NCI-H2029 (cell line): Measurements from ENCODE around the gene CWC27.
"Not testable (repeated sequence)": the region's sequence is repeated elsewhere in the genome, so short reads cannot be mapped to it uniquely, and the experiment has no call there.

Experiments
- DNase-seq: peaks from one replicate; lab custom pipeline; 2025; lab: John Stamatoyannopoulos, UW

The CWC27 gene

DNA sequence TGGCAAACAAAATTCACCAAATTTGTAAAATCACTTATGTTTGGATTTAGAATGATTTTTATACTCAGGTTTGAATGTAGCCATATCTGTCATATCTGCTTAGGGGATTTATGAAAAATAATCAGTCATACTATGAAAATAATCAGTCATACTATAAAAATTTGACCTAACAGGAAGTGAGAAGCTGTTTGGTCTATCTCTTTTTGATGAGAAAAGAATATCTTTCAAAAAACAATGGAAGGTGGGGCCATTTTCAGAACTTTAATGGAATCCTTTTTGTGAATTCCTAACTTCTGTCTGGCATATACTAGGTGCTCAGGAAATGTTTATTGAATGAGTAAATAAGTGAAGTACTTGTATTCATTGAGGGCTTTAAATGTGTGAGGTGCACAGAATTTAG lies 70.1 kb downstream of the CWC27 start:
- DNase-seq = no peak

DNA sequence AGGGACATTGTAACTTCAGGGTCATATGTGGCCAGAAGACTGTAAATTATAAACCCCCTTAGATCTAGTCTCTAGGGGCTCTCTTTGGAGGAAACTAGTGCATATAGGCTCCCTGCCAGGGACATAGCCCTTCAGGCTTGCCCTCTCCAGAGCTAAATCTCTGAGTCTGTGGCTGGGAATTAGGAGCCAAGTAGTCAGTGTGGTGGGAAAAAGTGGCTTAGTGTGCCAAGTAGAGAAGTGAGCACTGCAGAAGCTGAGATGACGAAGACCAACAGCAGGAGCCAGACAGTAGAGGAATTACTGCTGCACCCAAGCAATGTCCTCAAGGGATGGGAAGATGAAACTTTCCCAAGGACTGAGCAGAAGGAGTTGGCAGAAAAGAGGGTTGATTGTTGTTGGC lies 71.2 kb downstream of the CWC27 start:
- DNase-seq = no peak

DNA sequence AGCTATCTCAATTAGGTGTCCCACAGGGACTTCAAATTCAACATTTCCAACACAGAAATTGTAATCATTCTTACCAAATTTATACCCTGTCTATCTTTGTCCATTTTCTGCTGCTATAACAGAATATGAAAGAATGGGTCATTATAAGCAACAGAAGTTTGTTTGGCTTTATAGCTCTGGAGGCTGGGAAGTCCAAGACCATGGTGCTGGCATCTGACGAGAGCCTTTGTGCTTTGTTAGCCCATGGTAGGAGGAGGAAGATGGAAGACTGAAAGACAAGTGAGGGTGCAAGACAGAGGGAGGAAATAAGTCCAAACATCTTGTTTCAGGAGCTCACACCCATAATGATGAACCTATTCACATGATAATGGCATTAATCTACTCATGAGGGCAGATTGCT lies 72.2 kb downstream of the CWC27 start:
- DNase-seq = no peak

DNA sequence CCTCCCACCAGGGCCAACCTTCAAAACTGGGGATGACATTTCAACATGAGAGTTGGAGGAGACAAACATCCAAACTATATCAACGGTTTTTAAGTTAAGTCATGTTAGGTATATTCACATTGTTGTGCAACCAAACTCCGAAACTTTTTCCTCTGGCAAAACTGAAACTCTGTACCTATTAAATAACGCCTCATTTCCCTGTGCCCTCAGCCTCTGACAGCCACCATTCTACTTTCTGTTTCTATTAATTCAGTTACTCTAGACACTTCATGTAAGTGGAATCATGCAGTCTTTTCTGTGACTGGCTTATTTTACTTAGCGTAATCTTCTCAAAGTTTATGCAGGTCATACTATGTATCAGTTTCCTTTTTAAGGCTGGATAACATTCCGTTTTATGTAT lies 85.0 kb downstream of the CWC27 start:
- no peak for DNase-seq

DNA sequence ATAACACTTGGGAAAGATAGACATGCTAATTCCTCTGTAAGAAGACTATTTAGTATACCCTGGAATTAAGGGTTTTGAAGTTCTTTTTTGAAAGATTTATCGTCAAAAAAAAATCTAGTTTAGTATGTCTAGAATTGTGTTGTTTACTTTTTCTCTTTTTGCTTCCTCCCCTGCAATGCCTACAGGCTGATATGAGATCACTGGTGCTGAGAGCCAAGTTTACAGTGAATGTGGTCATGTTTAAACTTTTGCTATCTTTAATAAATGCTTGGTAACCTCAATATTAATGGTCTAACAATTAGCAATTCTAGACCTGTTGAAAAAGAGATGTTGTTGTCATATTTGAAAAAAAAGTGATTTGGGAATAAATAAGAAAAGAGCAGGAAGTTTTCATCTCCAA lies 86.1 kb downstream of the CWC27 start:
- no peak for DNase-seq

DNA sequence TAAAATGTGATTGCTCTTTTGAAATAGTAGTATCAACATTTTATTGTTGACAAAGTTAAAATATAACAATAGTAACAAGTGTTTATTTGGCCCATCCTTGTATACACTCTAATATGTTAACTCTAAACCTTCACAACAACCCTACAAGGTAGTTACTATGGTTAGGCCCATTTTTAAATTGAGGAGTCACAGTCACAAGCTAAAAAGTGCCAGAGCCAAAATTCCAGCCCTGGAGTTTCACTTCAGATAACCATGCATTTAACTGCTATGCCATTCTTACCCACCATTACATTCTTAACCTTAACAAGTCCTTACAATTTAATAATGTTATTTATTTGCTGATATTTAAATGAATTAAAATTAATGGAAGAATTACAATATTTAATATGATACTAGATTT lies 91.2 kb downstream of the CWC27 start:
- no peak for DNase-seq

DNA sequence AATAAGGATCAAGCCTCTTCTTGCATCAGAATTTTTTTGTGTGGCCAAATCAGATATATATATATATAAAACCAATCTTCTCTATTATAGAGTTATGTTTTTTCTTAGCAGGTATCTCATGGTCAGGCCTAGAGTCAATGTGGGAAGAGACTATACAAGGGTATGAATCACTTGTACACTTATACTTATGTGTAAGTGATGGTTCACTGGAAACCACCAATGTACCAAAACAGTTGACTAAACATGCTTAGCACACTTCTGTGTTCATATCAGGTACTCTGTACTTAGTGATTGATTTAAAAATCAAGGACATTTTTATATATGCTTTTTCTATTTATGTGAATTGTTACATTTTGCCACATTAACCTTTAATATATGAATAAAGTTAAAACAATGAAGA lies 92.6 kb downstream of the CWC27 start:
- no peak for DNase-seq

DNA sequence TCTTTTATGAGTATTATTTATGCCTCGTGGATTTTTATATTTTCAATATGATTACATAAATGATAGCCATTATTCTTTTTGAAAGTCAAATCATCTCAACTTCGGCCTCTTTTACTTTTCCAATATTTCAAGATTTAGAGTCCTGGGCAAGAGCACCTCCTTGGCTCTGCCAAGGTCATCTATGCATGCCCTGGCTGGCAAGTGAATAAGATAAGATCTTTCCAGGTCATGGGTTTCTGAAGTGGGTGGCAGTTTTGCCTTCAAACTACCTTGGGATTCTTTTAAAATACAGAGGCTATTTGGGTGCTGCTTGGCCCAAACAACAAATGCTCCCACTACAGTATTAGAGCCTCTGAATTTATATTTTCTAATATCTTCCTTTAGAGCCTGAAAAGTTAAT lies 95.4 kb downstream of the CWC27 start:
- DNase-seq = no peak

DNA sequence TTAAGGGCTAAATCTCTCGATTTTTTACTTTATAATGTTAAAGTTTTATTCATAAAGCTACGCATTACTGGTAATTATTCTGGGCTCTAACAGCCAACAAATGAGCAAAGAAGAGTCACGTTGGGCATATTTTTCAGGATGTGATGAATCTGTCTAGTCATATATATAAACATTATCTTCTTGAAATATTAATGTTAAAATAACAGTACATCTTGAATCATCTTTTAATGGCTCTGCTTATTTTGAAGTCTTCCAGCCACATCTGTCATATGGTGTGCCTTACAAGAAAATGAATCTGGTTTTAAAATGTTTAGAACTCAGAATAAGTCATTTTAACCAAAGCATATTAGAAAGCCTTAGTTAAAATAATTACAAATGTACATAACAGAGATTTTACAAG lies 96.9 kb downstream of the CWC27 start:
- DNase-seq = no peak

DNA sequence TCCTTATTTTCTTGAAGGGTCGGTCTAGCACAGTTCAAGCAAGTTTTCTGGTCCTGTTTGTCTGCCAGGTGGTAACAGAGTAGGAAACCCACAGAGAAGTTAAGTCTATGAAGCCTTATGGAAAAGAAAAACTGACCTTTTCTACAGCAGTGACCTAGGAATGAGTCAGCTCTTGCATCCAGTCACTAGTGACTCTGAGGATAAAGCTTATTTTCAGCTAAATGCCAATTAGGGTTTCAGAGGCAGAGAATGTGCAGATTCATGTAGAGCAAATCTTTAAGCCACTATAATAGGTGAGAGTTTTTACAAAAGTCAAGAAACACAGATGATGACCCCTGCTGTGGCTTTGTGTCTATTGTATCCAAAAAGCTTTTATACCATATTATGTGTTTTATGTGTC lies 100.7 kb downstream of the CWC27 start:
- no peak for DNase-seq

DNA sequence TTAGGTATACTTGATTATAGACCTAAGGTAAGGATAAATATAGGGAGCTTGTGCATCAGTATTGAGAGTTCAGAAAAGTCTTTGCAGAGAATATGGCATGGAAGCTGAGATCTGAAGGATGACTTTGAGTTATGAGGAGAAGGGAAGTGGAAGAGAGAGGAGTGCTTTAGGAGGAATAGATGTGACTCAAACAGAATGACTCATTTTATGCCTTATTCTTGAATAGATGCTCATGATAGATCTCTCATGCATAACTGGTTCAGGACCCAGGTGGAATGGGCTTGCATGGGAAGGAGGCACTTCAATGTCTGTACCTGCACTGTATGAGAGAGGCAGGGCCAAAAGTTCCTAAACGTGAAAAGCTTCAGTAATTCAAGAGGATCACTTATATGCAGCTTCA lies 103.3 kb downstream of the CWC27 start:
- DNase-seq = no peak

DNA sequence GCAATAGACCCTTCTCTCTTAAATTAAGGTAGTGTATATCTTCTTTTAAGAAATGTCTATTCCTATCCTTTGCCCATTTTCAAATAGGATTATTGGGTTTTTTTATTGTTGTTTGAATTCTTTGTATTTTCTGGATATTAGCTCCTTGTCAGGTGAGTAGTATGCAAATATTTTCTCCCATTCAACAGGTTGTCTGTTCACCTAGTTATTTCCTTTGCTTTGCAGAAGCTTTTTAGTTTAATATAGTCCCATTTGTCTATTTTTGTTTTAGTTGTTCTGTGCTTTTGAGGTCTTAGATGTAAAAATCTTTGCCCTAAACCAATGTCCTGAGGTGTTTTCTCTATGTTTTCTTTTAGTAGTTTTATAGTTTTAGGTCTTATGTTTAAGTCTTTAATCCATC lies 104.7 kb downstream of the CWC27 start:
- no peak for DNase-seq

DNA sequence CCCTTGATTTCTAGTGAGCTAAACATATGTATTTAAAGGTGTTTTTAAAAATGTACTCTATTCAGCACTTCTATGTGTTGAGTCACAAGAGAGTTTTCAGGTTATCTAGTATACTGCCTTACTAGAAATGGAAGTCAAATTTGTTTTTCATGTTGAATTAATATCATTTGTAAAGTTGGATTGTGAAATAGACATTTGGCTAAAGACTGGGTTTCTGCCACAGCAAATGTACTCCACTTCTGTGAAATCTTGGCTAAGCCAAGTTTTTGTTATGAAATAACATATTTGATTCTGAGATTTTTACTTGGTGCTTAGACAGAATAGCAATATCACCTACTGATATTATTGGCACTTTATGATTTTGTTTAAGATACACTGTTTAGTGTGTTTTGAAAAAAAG lies 106.0 kb downstream of the CWC27 start:
- DNase-seq = no peak

DNA sequence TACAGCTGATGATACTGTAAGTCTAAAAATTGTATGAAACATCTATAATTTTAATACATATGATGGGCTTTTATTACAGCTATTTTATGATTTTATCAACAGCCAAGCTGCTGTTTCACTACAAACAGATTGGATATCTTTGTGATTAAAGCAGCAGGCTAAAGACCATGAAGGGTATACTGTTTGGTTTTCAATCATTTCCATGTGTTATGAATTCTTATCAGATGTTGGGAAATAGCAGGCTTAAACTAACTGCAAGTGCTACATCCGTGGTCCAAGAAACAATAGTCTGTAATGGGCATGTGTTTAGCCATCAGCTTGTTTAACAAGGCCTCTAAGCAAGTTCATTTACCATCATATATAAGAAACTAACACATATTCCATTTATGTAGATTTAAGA lies 107.5 kb downstream of the CWC27 start:
- DNase-seq = no peak

DNA sequence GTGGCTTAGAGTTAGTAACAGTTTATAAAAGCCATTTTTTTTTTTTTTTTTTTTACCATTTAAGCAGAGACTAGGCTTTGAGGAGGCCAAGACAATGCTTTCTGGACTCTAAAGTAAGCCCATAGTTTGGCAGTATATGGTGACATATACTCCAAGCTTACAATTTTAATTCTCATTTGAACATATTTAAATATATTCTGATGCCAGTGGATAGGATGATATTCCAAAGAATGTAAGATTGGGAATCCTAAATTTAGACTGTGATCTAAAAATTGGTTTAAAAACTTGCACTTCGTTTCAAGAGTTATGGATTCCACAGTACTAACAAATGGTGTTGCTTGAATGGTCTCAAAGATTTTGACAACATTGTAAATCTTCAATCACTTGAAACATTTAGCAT lies 112.1 kb downstream of the CWC27 start:
- no peak for DNase-seq

DNA sequence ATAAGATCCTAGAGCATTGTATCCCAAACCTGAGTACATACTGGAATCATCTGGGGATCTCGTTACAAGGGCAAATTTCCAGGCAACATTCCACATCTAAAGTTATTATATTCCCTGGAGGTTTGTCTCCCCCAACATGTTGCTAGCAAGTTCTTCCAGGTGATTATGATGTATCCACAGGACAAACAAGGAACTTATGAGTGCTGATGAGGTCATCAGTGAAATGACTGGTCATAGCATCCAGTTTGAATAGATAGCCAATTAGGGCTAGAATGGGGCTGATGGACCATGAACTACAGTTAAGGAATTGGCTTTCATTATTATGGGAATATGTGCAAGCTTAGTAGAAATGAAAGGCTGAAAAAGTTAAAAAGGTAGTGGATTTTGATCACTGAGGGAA lies 115.2 kb downstream of the CWC27 start:
- DNase-seq = no peak

DNA sequence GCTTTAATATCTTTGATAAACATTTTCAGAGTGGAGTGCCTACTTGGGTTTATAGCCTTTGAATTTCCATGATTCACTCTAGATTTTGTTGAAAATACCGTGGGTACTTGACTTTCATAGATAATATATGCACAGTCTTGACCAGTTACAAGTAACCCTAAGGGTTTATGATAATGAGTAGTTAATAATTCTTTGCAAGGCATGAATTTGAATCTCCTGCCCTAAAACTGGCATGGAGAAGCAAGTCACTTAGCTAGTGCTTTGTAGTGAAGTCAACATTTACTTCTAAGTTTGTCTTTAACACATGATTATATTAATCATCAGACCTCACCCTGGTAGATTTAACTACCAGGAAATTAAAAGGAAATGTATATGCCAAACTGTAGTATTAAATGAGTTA lies 115.8 kb downstream of the CWC27 start:
- DNase-seq = no peak

DNA sequence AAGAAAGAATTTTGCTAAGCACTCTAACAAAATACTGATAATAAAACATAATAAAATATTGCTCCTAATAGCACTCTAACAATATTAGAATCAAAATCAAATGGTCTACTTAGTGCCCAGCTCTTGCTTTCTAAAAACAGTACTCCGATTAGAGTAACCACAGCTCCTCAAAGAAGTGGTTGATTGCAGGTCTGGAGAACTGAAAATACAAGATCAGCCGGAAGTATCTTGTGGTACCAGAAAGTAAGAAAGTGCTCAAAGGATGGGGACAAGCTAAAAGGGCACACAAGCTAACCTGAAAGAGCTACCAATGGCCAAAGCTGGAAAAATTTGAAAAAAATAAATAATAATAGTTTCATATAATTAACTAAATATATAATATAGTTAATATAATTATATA lies 119.2 kb downstream of the CWC27 start:
- DNase-seq = no peak

DNA sequence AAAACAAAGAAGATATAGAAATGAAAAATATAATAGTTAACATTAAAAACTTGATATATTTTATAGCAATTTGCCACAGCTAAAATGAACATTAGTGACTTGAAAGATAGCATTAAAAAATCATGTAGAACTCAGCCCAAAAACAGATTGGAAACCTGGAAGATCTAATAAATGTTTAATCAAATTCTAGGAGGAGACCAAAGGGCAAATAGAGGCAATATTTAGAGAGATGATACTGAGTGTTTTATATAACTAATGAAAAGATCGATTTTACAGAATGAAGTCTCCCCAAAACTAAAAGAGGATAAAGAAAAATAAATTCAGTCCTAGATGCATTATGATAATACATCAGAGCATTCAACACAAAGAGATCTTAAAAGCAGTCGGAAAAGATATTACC lies 127.0 kb downstream of the CWC27 start:
- no peak for DNase-seq

DNA sequence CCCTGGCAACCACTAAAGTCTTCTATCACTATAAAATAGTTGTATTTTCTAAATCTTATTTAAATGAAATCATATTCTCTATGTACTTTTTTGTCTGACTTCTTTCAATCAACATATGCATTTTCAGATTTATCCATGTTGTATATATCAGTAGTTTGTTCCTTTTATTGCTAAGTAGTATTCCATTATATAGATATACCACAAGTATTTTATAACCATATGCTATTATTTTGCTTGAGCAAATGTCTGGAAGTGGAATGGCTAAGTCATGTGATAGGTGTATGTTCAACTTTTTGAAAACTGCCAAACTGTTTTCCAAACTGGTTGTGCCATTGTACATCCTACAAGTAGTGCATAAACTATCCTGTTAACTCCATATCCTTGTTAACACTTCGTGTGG lies 131.1 kb downstream of the CWC27 start:
- DNase-seq = no peak

DNA sequence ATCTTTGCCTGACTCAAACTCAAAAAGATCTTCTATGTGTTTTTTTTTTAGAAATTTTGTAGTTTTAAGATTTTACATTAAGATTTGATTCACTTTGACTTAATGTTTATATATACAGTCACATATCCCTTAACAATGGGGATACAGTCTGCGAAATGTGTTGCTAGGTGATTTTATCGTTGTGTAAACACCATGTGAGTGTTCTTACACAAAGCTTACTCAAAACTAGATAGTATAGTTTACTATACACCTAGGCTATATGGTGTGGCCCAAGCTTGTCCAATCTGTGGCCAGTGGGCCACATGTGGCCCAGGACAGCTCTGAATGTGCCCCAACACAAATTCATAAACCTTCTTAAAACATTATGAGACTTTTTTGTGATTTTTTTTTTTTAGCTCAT lies 131.9 kb downstream of the CWC27 start:
- DNase-seq = no peak

DNA sequence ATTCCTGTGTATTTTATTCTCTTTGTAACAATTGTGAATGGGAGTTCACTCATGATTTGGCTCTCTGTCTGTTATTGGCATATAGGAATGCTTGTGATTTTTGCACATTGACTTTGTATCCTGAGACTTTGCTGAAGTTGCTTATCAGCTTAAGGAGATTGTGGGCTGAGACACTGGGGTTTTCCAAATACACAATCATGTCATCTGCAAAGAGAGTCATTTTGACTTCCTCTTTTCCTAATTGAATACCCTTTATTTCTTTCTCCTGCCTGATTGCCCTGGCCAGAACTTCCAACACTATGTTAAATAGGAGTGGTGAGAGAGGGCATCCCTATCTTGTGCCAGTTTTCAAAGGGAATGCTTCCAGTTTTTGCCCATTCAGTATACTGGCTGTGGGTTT lies 138.7 kb downstream of the CWC27 start:
- not testable (repeated sequence) for DNase-seq

DNA sequence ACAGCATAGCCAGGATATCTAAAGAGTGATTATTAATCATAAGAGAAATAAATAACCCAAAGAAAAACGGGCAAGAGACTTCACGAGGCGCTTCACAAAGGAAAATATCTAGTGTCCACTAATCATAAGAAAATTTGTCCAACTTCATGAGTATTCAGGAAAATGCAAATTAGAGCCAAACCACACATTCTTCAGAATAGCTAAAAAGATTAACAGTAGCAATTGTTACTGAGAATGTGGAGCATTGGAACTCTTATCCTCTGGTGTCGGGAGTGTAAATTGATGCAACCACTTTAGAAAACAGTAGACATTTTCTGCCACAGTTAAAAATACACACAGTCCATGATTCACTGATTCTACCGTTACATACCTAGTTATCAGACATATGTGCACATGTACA lies 145.7 kb downstream of the CWC27 start:
- no peak for DNase-seq

DNA sequence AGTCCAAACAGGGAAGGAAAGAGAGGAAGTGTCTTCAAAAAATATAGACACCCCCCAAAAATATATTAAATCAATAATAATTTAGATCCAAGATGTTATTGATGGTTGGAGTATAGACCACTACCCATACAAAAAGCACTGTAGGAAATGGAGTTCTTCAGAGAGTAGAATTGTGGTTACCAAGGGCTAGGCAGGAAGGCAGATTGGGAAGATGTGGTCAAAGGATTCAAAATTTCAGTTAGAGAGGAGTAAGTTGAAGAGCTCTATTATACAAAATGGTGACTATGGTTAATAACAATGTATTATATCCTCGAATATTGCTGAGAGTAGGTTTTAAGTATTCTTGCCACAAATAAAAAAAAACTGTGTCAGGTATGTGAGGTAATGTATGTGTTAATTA lies 149.4 kb downstream of the CWC27 start:
- no peak for DNase-seq

DNA sequence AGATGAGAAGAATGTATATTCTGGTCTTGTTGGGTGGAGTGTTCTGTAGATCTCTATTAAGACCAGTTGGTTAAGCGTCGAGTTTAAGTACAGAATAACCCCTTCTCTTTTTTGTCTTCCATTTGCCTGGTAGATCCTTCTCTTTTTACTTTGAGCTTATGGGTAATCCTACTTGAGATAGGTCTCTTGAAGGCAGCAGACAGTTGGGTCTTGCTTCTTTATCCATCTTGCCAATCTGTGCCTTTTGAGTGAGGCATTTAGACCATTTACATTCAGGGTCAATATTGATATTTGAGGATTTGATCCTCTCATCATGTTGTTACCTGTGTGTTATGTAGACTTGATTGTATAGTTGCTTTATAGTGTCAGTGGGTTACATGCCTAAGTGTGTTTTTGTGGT lies 152.7 kb downstream of the CWC27 start:
- no peak for DNase-seq
